ENCODE data around the gene PARD3B. TPM values are rescaled to one million over a fixed set of nuclear protein-coding genes. Genes with fewer than 3 reads are reported as not detected.

PARD3B gene
- total and polyA plus RNA-seq, 2 of the 13 experiments (the other 11 are each of a cell fraction or from before 2014, with no cell fraction given) = 0.71 to 2.3 TPM

- Histone ChIP-seq H3K36me3 (replicated peaks in 1 of 2; ENCODE audit: control insufficient read depth in 1 of 2, insufficient read depth in 2 of 2, low read length in 2 of 2) (no peaks in the 10 kb centered on the region), H4K20me1 (ENCODE audit: insufficient read depth, low read length) (no peaks in the 10 kb centered on the region), H3K9ac (ENCODE audit: insufficient read depth, low read depth, low read length) (no peak overlapping the region), H3K27ac (ENCODE audit: extremely low read length, insufficient read depth, low read length) (peak overlapping the region; percentile 12), H2AFZ (ENCODE audit: low read length) (no peak overlapping the region), H3K4me3 (replicated peaks in 1 of 3; ENCODE audit: insufficient read depth in 1 of 3, low read depth in 2 of 3, low read length in 3 of 3) (peak overlapping the region in 1 of 3 experiments; percentile 13; a peak in 1 of 6 replicates), H3K27me3 (ENCODE audit: control insufficient read depth in 1 of 2, insufficient read depth in 2 of 2, low read length in 2 of 2) (no peaks in the 10 kb centered on the region), H3K4me1 (ENCODE audit: insufficient read depth, low read length) (peaks cover 25% of the 10 kb centered on the region), H3K79me2 (ENCODE audit: insufficient read depth, low read length) (no peaks in the 10 kb centered on the region), H3K9me3 (ENCODE audit: low read length) (peaks cover 14% of the 10 kb centered on the region; the same call in 1 of the 2 replicates), H3K4me2 (ENCODE audit: low read depth, low read length) (peak overlapping the region; percentile 37)
- ATAC-seq (peak; percentile 89), DNase-seq (ENCODE audit: low spot score) (peak; percentile 47), FAIRE-seq (no peak)
- in situ Hi-C loops (cut with HindIII; ENCODE audit: extremely low pct_ligation_motif_present, low pct_unique_long_range_greater_than_20kb) = no loop called here
- intact Hi-C loops (cut with micrococcal nuclease; ENCODE audit: unreplicated experiment) = no loop called here
- ChIA-PET CTCF (ENCODE audit: low intra/inter-chr PET ratio, low total read pairs) (no interaction called here), POLR2A (no interaction called here)
- under 1% methylated on average over 5 of the region's 5 CpGs for WGBS (ENCODE audit: low lambda C conversion rate)
- no TSS peak for BruUV-seq (replicated peaks)
- TF ChIP-seq NR2F6 (IDR thresholded peaks at IDR 0.05) = peak; percentile 50; the same call in 1 of the 2 replicates
- TF ChIP-seq NR2F6 (CRISPR knock-in tag; IDR thresholded peaks at IDR 0.05) = peak; percentile 48; the same call in 1 of the 2 replicates
- TF ChIP-seq ZNF136 (CRISPR knock-in tag; IDR thresholded peaks at IDR 0.05; ENCODE audit: low read depth) = no peak
- TF ChIP-seq SOX6 (IDR thresholded peaks at IDR 0.05) = no peak
- peak; percentile 65; the same call in 1 of the 2 replicates for TF ChIP-seq SOX6 (CRISPR knock-in tag; IDR thresholded peaks at IDR 0.05)
- TF ChIP-seq SOX13 (IDR thresholded peaks at IDR 0.05) = no peak
- peak in 1 of 2 experiments; percentile 24; a peak in 1 of 4 replicates for TF ChIP-seq SOX13 (CRISPR knock-in tag; conservative IDR thresholded peaks at IDR 0.05 in 1 of 2, IDR thresholded peaks at IDR 0.05 in 1 of 2)
- peak; percentile 19; the same call in 1 of the 2 replicates for TF ChIP-seq ZMYM4 (CRISPR knock-in tag; IDR thresholded peaks at IDR 0.05)
- TF ChIP-seq, protein P1, sequence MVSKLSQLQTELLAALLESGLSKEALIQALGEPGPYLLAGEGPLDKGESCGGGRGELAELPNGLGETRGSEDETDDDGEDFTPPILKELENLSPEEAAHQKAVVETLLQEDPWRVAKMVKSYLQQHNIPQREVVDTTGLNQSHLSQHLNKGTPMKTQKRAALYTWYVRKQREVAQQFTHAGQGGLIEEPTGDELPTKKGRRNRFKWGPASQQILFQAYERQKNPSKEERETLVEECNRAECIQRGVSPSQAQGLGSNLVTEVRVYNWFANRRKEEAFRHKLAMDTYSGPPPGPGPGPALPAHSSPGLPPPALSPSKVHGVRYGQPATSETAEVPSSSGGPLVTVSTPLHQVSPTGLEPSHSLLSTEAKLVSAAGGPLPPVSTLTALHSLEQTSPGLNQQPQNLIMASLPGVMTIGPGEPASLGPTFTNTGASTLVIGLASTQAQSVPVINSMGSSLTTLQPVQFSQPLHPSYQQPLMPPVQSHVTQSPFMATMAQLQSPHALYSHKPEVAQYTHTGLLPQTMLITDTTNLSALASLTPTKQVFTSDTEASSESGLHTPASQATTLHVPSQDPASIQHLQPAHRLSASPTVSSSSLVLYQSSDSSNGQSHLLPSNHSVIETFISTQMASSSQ (IDR thresholded peaks at IDR 0.05; ENCODE audit: low read depth) = no peak
- TF ChIP-seq, protein P1 (CRISPR knock-in tag; IDR thresholded peaks at IDR 0.05; ENCODE audit: borderline replicate concordance) = peak; percentile 71; the same call in 1 of the 2 replicates
- peak; percentile 18; the same call in 1 of the 2 replicates for TF ChIP-seq SAP130 (CRISPR knock-in tag; IDR thresholded peaks at IDR 0.05; ENCODE audit: low read depth)
- no peak for TF ChIP-seq KAT2B (IDR thresholded peaks at IDR 0.05; ENCODE audit: borderline replicate concordance, low read depth, low read length)
- 0 out of 2 replicates have a peak, but pooled peaks have one; percentile 50 for TF ChIP-seq ISL2 (CRISPR knock-in tag; IDR thresholded peaks at IDR 0.05)
- 0 out of 2 replicates have a peak, but pooled peaks have one; percentile 41 for TF ChIP-seq FOXP4 (CRISPR knock-in tag; IDR thresholded peaks at IDR 0.05)
- TF ChIP-seq, protein P2, sequence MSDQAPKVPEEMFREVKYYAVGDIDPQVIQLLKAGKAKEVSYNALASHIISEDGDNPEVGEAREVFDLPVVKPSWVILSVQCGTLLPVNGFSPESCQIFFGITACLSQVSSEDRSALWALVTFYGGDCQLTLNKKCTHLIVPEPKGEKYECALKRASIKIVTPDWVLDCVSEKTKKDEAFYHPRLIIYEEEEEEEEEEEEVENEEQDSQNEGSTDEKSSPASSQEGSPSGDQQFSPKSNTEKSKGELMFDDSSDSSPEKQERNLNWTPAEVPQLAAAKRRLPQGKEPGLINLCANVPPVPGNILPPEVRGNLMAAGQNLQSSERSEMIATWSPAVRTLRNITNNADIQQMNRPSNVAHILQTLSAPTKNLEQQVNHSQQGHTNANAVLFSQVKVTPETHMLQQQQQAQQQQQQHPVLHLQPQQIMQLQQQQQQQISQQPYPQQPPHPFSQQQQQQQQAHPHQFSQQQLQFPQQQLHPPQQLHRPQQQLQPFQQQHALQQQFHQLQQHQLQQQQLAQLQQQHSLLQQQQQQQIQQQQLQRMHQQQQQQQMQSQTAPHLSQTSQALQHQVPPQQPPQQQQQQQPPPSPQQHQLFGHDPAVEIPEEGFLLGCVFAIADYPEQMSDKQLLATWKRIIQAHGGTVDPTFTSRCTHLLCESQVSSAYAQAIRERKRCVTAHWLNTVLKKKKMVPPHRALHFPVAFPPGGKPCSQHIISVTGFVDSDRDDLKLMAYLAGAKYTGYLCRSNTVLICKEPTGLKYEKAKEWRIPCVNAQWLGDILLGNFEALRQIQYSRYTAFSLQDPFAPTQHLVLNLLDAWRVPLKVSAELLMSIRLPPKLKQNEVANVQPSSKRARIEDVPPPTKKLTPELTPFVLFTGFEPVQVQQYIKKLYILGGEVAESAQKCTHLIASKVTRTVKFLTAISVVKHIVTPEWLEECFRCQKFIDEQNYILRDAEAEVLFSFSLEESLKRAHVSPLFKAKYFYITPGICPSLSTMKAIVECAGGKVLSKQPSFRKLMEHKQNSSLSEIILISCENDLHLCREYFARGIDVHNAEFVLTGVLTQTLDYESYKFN (CRISPR knock-in tag; conservative IDR thresholded peaks at IDR 0.05) = peak; percentile 73
- no peak for TF ChIP-seq XBP1 (CRISPR knock-in tag; IDR thresholded peaks at IDR 0.05)
These were observed 65.8 kb downstream of the PARD3B start for GRCh38 chr2:204611017-204611631.

Measured in HepG2 (cell line).